Activated CD4-positive, alpha-beta T cell treated with anti-CD3 and anti-CD28 coated beads, Interleukin-2, amount 50 U/mL, for 16 hours (primary cell): ENCODE data around the gene MEGF11.

Source experiments
- DNase-seq: peaks from one replicate; pipeline ENCODE4 v3.0.0-alpha.2; 2020

MEGF11 gene

DNA sequence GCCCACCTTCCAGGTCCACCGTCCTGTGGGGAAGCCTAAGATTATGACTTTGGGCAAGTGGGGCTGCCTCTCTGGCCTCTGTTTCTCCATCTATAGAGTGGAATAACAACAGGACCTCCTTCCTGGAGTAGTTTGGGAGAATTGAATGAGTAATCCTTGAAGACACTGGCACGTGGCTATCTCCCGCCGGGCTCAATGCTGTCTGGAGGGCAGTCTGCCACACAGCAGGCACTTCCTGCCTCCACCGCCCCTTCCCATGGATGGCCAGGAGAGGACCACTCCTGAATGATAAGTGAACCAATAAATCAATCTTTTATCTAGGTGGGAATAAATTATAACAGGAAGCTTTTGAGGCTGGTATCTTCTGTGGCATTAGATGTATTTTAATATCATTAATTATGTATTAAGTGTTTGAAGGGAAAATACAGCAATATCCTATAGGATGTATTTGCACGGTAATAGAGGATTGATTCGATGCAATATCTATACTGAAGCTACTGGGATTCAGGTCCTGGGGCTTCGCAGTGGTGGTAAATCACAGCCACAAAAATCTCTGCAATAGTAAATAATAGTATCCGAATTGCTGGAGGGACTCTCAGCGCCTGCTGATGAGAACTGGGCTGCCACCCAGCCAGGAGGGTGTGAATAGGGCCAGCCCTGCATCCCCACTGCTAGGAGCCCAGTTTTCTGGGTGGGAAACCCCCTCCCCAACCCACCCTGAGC, 15.9 kb downstream of the MEGF11 start:
- no peak for DNase-seq

DNA sequence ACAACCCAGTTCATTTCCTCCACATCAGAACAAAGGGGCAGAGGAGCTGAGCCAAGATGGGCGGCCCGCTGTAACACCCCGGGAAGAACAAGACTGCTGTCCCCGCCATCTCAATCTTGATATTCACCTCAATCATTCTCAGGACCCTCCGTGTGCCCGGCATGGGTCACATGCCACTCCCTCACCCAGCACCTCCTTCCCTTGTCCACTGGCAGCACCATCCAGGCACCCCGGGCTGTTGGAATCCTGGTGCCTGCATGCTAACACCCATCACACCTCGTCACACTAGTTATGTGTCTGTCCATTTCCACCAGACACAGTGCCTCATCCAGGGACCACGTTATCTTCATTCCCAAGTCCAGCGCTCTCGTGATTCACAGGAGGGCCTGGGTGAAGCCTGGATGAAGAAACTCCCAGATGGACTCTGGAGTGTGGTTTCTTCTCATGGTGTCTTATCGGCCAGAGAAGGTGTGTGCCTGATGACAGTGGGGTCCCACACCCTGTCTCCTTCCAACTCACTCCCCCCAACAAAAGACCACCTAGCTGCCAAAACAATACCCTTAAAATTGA, 16.7 kb downstream of the MEGF11 start:
- no peak for DNase-seq

DNA sequence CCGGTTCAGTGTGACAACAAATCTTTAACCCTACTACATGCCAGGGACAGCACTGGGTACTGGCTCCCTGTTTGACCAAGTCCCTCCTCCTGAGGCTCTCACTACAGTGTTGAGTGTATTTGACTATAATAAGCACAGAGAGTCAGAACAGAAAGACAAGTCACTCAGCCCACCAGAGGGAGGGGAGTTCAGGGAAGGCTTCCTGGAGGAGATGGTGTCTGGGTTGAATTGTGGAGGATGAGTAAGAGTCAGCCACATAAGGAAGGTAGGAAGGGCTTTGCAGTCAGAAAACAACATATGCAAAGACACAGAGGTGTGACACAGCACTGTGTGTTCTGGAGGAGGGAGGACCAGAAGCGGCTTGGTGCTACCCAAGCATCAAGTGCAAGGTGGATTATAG, 17.7 kb downstream of the MEGF11 start:
- no peak for DNase-seq

GRCh38 chr15:66234798-66235197, 18.8 kb downstream of the MEGF11 start:
- DNase-seq = no peak

- DNase-seq = no peak
Measured at GRCh38 chr15:66233487-66234415, 19.8 kb downstream of the MEGF11 start.

GRCh38 chr15:66232267-66232625, 21.3 kb downstream of the MEGF11 start:
- DNase-seq = no peak

DNA sequence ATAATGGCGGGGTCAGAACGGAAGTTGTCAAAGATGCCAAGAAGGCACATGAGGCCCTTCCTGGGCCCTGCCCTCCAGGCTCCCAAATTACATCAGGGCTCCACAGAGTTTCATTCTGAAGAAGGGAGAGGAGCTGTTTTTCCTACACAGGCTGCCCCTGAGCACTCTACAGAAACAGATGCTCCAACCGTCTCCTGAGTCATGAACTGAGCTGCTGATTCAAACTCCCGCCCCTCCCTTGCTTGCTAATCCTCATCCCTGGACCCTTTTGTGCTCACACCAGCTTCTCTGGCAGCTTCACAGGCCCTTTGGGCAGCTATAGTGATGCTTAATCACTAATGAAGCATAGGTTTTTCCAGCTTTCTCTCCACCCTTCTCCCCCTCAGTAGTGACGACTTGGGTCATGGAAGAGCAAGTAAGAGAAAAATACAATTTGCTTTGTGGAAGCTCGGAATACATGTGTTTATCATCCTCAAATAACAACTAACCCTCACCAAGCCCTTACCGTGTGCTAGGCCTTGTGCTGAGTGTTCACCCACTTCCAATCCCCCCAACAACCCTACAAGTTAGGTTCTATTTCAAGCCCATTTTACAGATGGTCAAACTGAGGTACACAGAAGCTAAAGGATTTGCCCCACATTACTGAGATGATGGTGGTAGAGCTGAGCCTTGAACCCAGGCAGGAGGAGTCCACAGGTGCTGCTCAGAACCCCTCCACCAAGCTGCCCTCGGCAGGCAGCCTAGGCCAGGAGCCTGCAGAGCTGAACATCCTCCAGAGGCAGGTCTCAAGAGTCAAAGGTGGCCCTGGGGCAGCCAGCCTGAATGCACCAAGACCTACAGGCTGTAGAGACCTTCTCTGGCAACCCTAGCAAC, 21.9 kb downstream of the MEGF11 start:
- DNase-seq = no peak

DNA sequence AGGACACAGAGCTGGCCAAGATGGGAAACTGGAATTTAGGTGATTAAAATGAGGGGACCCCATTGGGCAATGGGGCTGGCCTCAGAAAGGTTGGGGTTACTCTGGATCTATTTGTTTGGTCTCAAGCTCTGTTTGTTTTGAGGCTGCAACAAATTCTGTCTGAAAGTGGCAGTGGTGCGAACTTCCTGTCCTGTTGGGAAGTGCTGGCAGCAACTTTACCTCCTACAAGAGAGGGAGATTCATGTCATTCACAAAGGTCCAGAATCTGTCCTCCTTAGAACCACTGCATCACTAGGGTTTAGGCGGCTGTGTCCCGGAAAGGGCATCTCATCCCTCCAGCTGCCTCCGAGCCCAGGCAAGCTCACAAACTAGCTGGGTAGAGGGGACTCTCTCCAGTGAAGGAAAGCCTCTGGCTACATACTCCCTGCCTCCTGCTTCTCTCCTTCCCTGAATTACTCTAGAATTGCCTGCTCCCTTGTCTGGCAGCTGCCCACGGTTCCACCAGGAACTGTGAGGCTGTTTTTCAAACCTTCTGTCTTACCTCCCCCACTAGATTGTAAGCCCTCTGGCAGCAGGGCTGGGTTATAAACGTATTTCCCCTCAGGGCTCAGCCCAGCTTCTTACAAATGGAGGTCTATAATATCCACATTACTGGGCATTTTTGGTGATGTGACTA, 23.6 kb downstream of the MEGF11 start:
- DNase-seq = no peak

GRCh38 chr15:66228807-66229735, 24.5 kb downstream of the MEGF11 start:
- no peak for DNase-seq

GRCh38 chr15:66226736-66227135, 26.8 kb downstream of the MEGF11 start:
- no peak for DNase-seq

DNA sequence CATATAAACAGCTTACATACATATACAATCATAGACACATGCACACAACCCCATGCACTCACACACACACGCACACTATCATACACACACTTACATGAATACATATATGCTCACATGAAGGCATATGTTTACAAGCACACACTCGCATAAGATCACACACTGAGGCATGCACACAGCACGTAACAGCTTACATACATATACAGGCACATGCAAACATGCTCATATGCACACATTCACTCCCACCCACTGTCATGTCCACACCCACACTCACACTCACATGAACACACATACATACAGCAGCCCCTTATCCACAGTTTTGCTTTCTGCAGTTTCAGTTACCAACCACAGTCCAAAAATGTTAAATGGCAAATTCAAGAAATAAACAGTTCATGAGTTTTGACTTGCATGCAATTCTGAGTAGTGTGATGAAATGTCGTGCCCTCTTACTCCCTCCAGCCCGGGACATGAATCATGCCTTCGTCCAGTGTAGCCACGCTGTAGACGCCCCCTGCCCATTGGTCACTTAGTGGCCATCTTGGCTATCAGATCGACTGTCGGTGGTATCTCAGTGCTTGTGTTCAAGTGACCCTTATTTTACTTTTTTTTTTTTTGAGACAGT, 27.8 kb downstream of the MEGF11 start:
- DNase-seq = no peak

DNA sequence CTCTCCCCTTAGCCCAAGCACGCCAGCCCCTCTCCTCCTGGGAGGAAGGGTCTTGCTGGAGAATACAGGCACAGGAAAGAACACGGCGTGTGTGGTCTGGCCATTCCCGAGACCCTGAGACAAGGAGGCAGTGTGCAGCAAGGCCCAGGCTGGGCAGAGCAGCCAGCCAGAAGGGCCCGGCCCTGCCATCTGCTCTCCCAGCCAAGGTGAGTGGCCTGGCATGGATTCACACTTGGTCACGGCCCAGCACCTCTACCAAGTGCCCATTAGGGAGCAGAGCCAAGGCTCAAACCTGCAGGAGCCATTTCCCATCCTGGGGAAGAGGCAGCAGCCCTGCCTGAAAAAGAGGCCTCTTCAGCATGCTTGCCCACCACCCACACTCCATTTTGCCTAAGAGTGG, 28.6 kb downstream of the MEGF11 start:
- no peak for DNase-seq

DNA sequence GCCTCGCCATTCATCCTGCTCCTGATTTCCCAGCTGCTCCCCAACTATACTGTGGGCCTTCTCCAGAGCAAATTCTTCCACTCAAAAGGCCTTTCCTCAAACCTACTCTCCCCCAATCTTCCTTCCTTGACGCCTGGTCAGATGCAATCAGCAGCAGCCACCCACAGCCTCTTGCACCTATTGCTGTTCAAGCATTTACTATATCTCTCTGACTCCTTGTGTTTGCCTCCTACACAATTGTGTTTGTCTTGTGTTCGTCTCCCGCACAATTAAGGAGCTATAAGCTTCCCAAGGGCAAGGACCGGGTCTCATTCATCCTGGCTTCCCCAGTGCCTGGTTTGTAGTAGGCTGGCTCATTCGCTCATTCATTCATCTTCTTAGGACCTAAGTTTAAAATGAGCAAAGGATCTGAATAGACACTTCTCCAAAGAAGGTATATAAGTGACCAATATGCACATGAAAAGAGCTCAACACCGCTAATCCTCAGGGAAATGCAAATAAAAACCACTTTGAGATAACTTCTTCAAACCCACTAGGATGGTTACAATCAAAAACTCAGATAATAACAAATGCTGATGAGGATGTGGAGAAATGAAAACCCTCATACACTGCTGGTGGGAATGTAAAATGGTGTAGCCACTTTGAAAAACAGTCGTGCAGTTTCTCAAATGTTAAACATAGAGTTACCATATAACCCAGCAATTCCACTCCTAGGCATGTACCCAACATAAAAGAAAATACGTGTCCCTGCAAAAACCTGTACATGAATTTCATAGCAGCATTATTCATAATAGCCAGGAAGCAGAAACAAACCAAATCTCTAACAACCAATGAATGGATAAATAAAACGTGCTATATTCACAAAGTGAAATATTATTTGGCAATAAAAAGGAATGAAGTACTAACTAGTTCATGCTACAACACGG, 31.0 kb downstream of the MEGF11 start:
- DNase-seq = no peak

GRCh38 chr15:66221126-66221525, 32.4 kb downstream of the MEGF11 start:
- no peak for DNase-seq

DNA sequence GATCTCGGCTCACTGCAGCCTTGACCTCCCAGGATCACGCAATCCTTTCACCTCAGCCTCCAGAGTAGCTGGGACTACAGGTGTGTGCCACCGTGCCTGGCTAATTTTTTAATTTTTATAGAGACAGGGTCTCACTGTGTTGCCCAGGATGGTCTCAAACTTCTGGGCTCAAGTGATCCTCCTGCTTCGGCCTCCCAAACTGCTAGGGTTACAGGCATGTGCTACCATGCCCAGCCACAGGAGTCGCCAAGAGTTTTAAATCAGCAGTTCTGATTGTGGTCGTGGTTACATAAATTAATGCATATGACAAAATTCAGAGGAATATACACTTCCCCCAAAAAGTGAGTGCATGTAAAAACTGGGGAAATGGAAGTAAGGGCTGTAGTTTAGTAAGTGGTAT, 32.9 kb downstream of the MEGF11 start:
- DNase-seq = no peak

DNA sequence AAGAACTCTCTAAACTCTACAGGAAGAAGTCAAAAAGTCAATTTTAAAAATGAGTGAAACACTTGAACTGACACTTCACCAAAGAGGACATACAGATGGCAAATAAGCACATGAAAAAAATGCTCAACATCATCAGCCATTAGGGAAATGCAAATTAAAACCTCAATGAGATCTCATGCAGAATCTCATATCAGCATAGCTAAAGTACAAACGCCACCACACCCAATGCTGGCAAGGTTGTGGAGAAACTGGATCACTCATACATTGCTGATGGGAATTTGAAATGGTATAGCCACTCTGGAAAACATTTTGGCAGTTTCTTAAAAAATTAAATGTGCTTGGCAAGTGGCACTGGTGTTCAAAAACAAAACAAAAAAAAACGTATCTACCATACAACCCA, 34.2 kb downstream of the MEGF11 start:
- no peak for DNase-seq

DNA sequence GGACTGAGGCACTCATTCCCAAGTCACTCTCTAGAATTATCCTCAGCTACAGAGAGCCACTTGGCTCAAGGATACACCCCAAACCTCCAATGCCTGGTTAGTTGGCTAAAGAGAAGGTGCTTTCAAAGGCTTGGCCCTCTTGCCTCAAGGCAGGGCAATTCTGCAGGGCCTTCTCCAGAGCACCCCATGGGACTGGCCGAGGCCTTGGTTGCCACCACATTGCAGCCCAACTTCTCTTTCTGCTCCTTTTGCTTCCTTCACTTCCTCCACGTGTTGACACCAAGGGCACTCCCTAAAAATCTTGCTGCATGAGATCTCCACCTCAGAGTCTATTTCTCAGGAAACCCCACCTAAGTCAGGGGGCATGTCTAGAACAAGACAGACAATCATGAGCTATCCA, 36.7 kb downstream of the MEGF11 start:
- DNase-seq = no peak

DNA sequence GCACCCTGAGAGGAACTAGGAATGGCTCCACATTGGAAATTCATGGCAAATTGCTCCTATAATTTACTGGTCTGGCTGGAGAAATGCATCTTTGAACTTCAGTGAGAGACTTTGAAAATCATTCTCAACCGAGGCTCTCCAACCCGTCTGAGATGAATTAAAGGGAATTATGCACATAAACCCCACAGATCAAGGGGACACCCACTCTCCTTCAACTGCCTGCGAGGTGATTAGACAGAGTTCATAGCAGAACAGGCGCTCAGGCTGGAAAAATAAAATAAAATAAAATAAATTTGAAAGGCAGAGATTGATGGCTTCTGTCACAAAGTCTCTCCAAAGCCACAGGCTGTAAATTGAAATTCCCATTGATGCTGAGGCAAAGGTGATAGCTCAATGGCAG, 37.7 kb downstream of the MEGF11 start:
- no peak for DNase-seq

DNA sequence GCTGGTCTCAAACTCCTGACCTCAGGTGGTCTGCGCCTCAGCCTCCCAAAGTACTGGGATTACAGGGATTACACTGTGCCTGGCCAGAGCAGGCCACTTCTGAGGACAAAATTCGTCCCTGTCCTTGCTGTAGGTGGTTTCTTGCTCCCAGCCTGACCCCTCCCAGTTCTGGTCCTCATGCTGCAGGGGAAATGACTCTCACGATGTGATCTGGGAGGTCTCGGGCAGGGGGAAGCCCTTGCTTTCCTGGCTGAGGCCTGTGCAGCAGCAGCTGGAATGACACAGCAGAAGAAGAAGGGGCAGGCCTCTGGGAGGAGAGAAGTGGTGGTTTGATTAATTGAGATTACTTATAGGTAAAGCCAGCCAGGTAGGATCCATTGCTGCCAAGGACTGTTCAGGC, 39.3 kb downstream of the MEGF11 start:
- no peak for DNase-seq

- DNase-seq = no peak
Measured at GRCh38 chr15:66212563-66212921, 41.0 kb downstream of the MEGF11 start.
